Tibial artery (tissue), 4 donors: ENCODE data around the gene PHKB.

ENCODE experiments used
- DNase-seq, 2 donors: peaks; one replicate each; pipeline ENCODE4 v3.0.0-alpha.2; 2019
- H3K27ac ChIP-seq, 2 donors: fragments of 200-600 bp; sonication (generic) in 1 of 2; 1 replicate in 1 of 2; 2 replicates in 1 of 2; pipeline ENCODE4 v1.5.1; 2018 to 2019; ENCODE audit warnings: mild to moderate bottlenecking in 1 of 2
- H3K27me3 ChIP-seq, 2 donors: fragments of 200-600 bp; sonication (generic) in 1 of 2; one replicate each; pipeline versions ENCODE4 v1.5.1 to v1.6.0; 2016 to 2019
- H3K36me3 ChIP-seq, 3 donors: fragments of 200-600 bp; sonication (generic) in 2 of 3; one replicate each; pipeline ENCODE4 v1.5.1; 2016 to 2019; ENCODE audit warnings: mild to moderate bottlenecking in 2 of 3
- H3K4me1 ChIP-seq, 4 donors: fragments of 200-600 bp; sonication (generic) in 2 of 4; 1 replicate in 3 of 4; 2 replicates in 1 of 4; pipeline ENCODE4 v1.5.1; 2016 to 2019
- H3K4me3 ChIP-seq, 2 donors: fragments of 200-600 bp; sonication (generic) in 1 of 2; 1 replicate in 1 of 2; 2 replicates in 1 of 2; pipeline ENCODE4 v1.5.1; 2018 to 2019; ENCODE audit warnings: mild to moderate bottlenecking in 2 of 2
- H3K9me3 ChIP-seq, 3 donors: fragments of 200-600 bp; sonication (generic) in 1 of 3; one replicate each; pipeline ENCODE4 v1.5.1; 2016 to 2019
- intact Hi-C: fragments of 100-400 bp; cut with DNase I; formaldehyde crosslinking; loops from one replicate; pipeline ENCODE4 v1.15.0; 2023; ENCODE audit warnings: low total_unique reads
- TF ChIP-seq, protein P1 (sequence below), 2 experiments: fragments of 200-600 bp in 1 of 2; fragments of 450-650 bp in 1 of 2; IDR thresholded peaks; one replicate each; pipeline ENCODE4 v1.5.1; 2017 to 2019; ENCODE audit warnings: antibody characterized with exemption in 2 of 2, mild to moderate bottlenecking in 1 of 2, moderate library complexity in 1 of 2

Gene PHKB

DNA sequence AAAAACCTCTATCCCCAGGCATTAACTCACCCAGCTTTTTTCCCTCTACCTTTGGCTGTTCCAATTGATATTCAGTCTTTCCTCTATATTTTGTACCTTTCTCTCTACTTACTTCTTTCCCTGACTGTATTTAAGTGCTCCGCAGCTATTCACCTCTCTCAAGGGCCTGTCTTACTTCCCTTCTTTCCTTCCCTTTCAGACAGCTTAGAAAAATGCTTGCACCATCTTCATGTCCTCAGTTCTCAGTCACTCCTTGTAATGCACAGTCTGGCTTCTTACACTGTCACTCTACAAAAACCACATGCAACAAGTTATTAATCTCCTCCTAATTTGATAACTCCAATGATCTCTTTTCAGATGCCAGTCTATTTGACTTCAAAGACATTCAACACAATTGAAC, 163.4 kb downstream of the PHKB start:
- no peaks in the 10 kb centered on the region for H3K36me3 ChIP-seq
- H3K9me3 ChIP-seq: no peaks in the 10 kb centered on the region
- H3K4me3 ChIP-seq: no peak overlapping the region
- H3K27me3 ChIP-seq: no peaks in the 10 kb centered on the region
- intact Hi-C loops: no loop called here
- no peak for DNase-seq
- TF ChIP-seq, protein P1, sequence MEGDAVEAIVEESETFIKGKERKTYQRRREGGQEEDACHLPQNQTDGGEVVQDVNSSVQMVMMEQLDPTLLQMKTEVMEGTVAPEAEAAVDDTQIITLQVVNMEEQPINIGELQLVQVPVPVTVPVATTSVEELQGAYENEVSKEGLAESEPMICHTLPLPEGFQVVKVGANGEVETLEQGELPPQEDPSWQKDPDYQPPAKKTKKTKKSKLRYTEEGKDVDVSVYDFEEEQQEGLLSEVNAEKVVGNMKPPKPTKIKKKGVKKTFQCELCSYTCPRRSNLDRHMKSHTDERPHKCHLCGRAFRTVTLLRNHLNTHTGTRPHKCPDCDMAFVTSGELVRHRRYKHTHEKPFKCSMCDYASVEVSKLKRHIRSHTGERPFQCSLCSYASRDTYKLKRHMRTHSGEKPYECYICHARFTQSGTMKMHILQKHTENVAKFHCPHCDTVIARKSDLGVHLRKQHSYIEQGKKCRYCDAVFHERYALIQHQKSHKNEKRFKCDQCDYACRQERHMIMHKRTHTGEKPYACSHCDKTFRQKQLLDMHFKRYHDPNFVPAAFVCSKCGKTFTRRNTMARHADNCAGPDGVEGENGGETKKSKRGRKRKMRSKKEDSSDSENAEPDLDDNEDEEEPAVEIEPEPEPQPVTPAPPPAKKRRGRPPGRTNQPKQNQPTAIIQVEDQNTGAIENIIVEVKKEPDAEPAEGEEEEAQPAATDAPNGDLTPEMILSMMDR (IDR thresholded peaks at IDR 0.05): no peak
- H3K27ac ChIP-seq: no peak overlapping the region
- H3K4me1 ChIP-seq: no peaks in the 10 kb centered on the region

DNA sequence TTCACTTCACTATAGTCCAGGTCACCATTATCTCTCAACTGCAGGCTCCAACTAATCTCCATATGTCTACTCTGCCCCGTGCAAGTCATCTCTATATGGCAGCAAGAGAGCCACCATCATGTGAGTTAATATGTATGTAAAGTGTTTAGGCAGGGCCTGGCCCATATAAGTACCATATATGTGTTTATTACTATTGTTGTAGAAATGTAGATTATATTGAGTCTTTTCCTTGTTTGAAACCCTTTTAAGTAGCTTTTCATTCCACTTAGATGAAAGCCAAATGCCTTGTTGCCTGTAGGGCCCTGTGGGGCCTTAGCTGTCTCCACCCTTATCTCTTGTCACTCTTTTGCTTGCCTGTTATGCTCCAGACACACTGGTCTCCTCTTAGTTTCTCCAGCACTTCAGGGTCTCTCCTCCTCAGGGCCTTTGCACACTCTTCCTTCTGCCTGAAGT, 164.0 kb downstream of the PHKB start:
- Histone ChIP-seq H3K4me3 (no peak overlapping the region), H3K4me1 (no peaks in the 10 kb centered on the region), H3K27me3 (no peaks in the 10 kb centered on the region), H3K9me3 (no peaks in the 10 kb centered on the region), H3K36me3 (no peaks in the 10 kb centered on the region), H3K27ac (no peak overlapping the region)
- DNase-seq: no peak
- TF ChIP-seq, protein P1 (IDR thresholded peaks at IDR 0.05): no peak
- intact Hi-C loops: no loop called here

DNA sequence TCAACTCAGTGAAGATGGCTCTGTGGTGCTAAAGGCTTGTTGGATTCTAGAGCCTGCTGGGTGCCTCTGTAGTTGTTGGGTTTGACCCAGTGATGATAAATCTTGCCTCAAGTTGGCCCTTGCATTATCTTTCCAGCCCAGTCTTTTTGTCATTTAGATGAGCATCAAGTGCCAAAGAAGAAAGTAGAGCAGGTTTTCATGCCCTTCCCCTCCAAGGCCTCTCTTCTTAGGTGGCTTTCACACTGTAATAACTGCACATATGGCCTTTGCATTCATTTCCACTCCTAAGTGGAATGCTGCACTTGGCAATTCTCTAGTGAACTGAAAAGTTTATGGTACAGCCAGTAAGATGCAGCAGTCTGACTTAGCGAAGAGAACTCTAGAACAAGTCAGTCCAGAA, 165.1 kb downstream of the PHKB start:
- TF ChIP-seq, protein P1 (IDR thresholded peaks at IDR 0.05): no peak
- Histone ChIP-seq H3K27me3 (no peaks in the 10 kb centered on the region), H3K36me3 (no peaks in the 10 kb centered on the region), H3K9me3 (no peaks in the 10 kb centered on the region), H3K4me3 (no peak overlapping the region), H3K27ac (no peak overlapping the region), H3K4me1 (no peaks in the 10 kb centered on the region)
- intact Hi-C loops: no loop called here
- no peak for DNase-seq

GRCh38 chr16:47627085-47627639, 166.0 kb downstream of the PHKB start:
- Histone ChIP-seq H3K4me1 (no peaks in the 10 kb centered on the region), H3K4me3 (no peak overlapping the region), H3K27ac (no peak overlapping the region), H3K9me3 (no peaks in the 10 kb centered on the region), H3K27me3 (no peaks in the 10 kb centered on the region), H3K36me3 (no peaks in the 10 kb centered on the region)
- intact Hi-C loops: no loop called here
- TF ChIP-seq, protein P1 (IDR thresholded peaks at IDR 0.05): no peak
- DNase-seq: no peak

GRCh38 chr16:47627721-47628120, 166.6 kb downstream of the PHKB start:
- Histone ChIP-seq H3K4me1 (no peaks in the 10 kb centered on the region), H3K4me3 (no peak overlapping the region), H3K9me3 (no peaks in the 10 kb centered on the region), H3K27me3 (no peaks in the 10 kb centered on the region), H3K36me3 (no peaks in the 10 kb centered on the region), H3K27ac (no peak overlapping the region)
- intact Hi-C loops: no loop called here
- TF ChIP-seq, protein P1 (IDR thresholded peaks at IDR 0.05): no peak
- no peak for DNase-seq

GRCh38 chr16:47631131-47631530, 170.0 kb downstream of the PHKB start:
- H3K4me3 ChIP-seq: no peak overlapping the region
- intact Hi-C loops: no loop called here
- peaks cover 0 to 18% (median 16%) of the 10 kb centered on the region in 3 donors for H3K36me3 ChIP-seq
- no peak for DNase-seq
- H3K27ac ChIP-seq: no peak overlapping the region
- TF ChIP-seq, protein P1 (IDR thresholded peaks at IDR 0.05): no peak
- H3K4me1 ChIP-seq: no peaks in the 10 kb centered on the region
- H3K27me3 ChIP-seq: no peaks in the 10 kb centered on the region
- no peaks in the 10 kb centered on the region for H3K9me3 ChIP-seq
